Psoas muscle (tissue), 8 donors: ENCODE measurements around the gene COX7B. TPM values are rescaled to one million over a fixed set of nuclear protein-coding genes. Genes with fewer than 3 reads are reported as not detected.

ENCODE experiments used
- ATAC-seq, 4 donors: fragments of 200-7000 bp; cut with Tn5 transposase; one replicate each; pipeline ENCODE4 v1.9.1; 2020; ENCODE audit warnings: moderate library complexity in 3 of 4, mild to moderate bottlenecking in 2 of 4
- DNase-seq, 2 donors: peaks; one replicate each; pipeline ENCODE4 v3.0.0-alpha.2; 2020
- H3K27ac ChIP-seq: fragments of 200-600 bp; one replicate; pipeline ENCODE4 v1.8.0; 2022
- H3K27me3 ChIP-seq, 3 donors: fragments of 200-600 bp in 1 of 3; one replicate each; pipeline versions ENCODE4 v1.6.1 to v1.8.0; 2013 to 2022; ENCODE audit warnings: low read length in 2 of 3, mild to moderate bottlenecking in 2 of 3, moderate library complexity in 1 of 3; ENCODE audit not compliant: insufficient read depth in 3 of 3
- H3K36me3 ChIP-seq, 2 donors: fragments of 200-600 bp in 1 of 2; one replicate each; pipeline versions ENCODE4 v1.6.1 to v1.8.0; 2013 to 2022; ENCODE audit warnings: low read depth in 1 of 2, mild to moderate bottlenecking in 1 of 2, moderate library complexity in 1 of 2; ENCODE audit not compliant: insufficient read depth in 1 of 2
- H3K4me1 ChIP-seq: fragments of 200-600 bp; one replicate; pipeline ENCODE4 v1.8.0; 2022
- H3K4me3 ChIP-seq: fragments of 200-600 bp; one replicate; pipeline ENCODE4 v1.8.0; 2022; ENCODE audit warnings: mild to moderate bottlenecking
- H3K9me3 ChIP-seq: fragments of 200-600 bp; one replicate; pipeline ENCODE4 v1.8.0; 2022
- WGBS, 3 donors: extraction: QIAGEN DNeasy Blood & Tissue Kit; methylation state at CpG; one replicate each; pipeline versions ENCODE4 v1.1.6 to v1.1.7; 2013; 5-methylcytosine and 5-hydroxymethylcytosine counted together
- intact Hi-C, 2 donors: fragments of 100-400 bp; cut with DNase I; formaldehyde crosslinking; loops; one replicate each; pipeline versions ENCODE4 v1.11.0 to v1.14.2; 2022
- polyA plus RNA-seq, 3 donors: library from polyadenylated mRNA; stranded (reverse); fragments of 200-250 nt; gene quantifications; one replicate each; pipeline ENCODE4 v1.2.3, GENCODE V29; 2013
- total RNA-seq, 4 donors: library from RNA; stranded (reverse); fragmentation: NEBNext Ultra II Directional in 2 of 4; extraction: Animal tissue kit (Norgen Biotek cat#: 25700) in 2 of 4; gene quantifications; one replicate each; pipeline versions ENCODE4 v1.2.1 to v1.2.4, GENCODE V29; 2021 to 2023
- TF ChIP-seq, protein P1 (sequence below): fragments of 200-600 bp; IDR thresholded peaks from one replicate; pipeline ENCODE4 v1.8.0; 2022; ENCODE audit warnings: antibody characterized with exemption
- donor health status: healthy with polysubstance abuse.
- donor health status: DM: no; HTN: no; CAD: no; lungs with moderate emphysema.
- donor health status: Bipolar disorder and iron deficiency.
- donor health status: healthy.
- donor health status: DM: yes; HTN: yes; CAD: no.
- donor health status: DM: no; HTN: no; CAD: no.
- donor health status: DM: no; HTN: no; CAD: no.
- donor health status: DM: yes; HTN: yes; CAD: no.

The COX7B gene
- total and polyA plus RNA-seq, 7 donors: 566 to 2,052 (median 780) TPM

DNA sequence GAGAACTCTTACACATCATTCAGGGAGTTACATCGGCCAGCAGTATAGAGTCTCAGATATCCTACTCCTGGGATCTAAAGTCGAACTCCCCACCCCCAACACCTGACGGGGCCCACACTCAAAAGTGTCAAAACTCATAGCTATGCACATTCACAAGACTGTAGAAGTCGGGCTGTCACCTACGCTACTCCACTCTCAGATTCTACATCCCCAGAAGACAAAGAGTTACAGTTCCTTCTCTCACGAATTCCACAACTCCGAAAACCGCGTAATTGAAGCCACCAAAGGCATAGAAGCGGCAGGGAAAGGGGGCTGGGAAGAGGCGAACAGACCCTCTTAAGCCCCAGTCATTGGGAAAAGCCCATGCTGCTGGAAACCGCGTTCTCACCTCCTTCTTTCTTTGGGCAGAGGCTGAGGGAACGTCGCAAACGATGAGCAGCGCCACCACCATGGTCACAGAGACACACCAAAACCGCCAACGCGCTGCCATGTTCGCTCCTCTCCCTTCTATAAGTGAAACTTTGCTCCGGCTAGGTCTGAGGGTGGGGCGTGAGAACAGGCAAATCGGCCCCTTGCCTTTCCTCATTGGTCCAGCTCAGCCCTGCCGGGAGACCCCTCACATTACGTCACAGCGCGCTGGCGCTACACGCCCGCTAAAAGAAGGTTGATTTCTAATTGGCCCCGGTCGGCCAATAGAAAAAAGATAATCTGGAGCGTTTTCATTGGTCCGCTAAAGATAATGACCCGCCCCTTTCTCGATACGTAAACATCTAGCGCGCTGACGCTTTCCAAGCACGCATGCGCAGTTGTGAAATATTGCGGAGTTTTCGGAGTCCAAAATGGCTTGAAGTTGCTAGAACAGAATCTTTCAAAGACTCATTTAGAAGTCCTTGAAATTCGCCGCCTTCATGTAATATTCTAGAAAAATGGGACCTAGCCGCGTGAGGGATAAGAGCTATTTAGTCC lies 4.1 kb upstream of the COX7B start, which contains the start of gene MAGT1:
Gene MAGT1 (minus strand): TSS at position 515 of the 966 bp plus-strand sequence. CDS start 25 bp downstream, at position 490.
- DNase-seq: peak; percentile 89 to 95
- H3K27me3 ChIP-seq: peaks cover 0 to 4% (median 0%) of the 10 kb centered on the region in 3 donors
- TF ChIP-seq, protein P1, sequence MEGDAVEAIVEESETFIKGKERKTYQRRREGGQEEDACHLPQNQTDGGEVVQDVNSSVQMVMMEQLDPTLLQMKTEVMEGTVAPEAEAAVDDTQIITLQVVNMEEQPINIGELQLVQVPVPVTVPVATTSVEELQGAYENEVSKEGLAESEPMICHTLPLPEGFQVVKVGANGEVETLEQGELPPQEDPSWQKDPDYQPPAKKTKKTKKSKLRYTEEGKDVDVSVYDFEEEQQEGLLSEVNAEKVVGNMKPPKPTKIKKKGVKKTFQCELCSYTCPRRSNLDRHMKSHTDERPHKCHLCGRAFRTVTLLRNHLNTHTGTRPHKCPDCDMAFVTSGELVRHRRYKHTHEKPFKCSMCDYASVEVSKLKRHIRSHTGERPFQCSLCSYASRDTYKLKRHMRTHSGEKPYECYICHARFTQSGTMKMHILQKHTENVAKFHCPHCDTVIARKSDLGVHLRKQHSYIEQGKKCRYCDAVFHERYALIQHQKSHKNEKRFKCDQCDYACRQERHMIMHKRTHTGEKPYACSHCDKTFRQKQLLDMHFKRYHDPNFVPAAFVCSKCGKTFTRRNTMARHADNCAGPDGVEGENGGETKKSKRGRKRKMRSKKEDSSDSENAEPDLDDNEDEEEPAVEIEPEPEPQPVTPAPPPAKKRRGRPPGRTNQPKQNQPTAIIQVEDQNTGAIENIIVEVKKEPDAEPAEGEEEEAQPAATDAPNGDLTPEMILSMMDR: no peak
- 0 to 28% (median 1%) methylated on average over 38 to 49 of the region's 49 CpGs for WGBS, 3 donors
- H3K4me3 ChIP-seq: peak within 1 kb of the TSS; percentile 78
- ATAC-seq: peak; percentile 90 to 94 (median 93)
- H3K4me1 ChIP-seq: no peaks in the 10 kb centered on the region
- no peaks in the 10 kb centered on the region for H3K9me3 ChIP-seq
- peak within 1 kb of the TSS; percentile 92 for H3K27ac ChIP-seq
- peaks cover 0 to 4% of the 10 kb centered on the region in 2 donors for H3K36me3 ChIP-seq
- intact Hi-C loops: loop anchor here in 1 of 2 donors (10.0 kb wide), 1 partner anchor 210 kb away; the partner anchor contains the start of gene PGK1

DNA sequence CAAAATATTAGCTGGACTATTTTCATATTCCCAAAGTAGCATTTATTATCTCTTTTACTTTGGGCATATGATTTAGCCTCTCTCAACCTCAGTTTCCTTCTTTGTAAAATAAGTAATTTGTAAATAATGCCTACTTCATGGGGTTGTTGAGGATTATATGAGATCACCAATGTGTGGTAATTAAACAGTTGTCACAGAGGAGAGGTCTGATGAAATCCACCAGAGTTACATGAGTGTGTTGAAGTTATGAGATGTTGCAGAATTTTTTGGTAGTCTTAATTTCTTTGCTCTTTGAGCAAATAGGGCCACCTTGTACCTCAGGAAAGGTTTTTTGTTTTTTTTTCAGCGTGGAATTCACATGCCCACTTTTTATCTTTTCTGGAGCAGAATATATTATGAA lies 1.4 kb downstream of the COX7B start:
- Histone ChIP-seq H3K36me3 (peaks cover 0 to 39% of the 10 kb centered on the region in 2 donors), H3K27ac (peak overlapping the region; percentile 89), H3K27me3 (peaks cover 0 to 2% (median 0%) of the 10 kb centered on the region in 3 donors), H3K4me1 (peaks cover 6% of the 10 kb centered on the region), H3K4me3 (peak overlapping the region; percentile 72), H3K9me3 (no peaks in the 10 kb centered on the region)
- DNase-seq: no peak
- intact Hi-C loops: no loop called here
- TF ChIP-seq, protein P1: no peak
- peak in 3 of 4 donors; percentile 30 to 56 (median 40) for ATAC-seq
- 49 to 91% (median 80%) methylated on average over 1 of the region's 1 CpG for whole genome bisulfite sequencing, 3 donors

DNA sequence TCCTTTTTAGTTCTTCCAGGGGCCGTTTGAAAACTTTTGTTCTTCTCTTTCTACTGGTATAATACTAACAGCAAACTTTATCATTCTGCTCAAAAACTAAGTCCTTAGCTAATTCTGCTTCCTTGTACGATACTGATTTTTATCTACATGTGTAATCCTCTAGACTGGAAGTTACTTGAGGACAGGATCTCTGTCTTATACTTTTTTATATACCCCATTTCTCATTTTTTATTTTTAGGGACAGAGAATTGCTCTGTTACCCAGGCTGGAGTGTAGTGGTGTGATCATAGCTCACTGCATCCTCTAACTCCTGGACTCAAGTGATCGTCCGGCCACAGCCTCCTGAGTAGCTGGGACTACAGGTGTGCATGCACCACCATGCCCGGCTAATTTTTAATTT lies 2.2 kb downstream of the COX7B start:
- 64 to 70% (median 68%) methylated on average over 5 of the region's 5 CpGs for WGBS, 3 donors
- H3K4me1 ChIP-seq: peaks cover 6% of the 10 kb centered on the region
- intact Hi-C loops: no loop called here
- H3K27ac ChIP-seq: no peak overlapping the region
- ATAC-seq (no peak), DNase-seq (no peak)
- H3K36me3 ChIP-seq: peaks cover 0 to 40% of the 10 kb centered on the region in 2 donors
- TF ChIP-seq, protein P1: no peak
- H3K27me3 ChIP-seq: no peaks in the 10 kb centered on the region
- peak overlapping the region; percentile 72 for H3K4me3 ChIP-seq
- H3K9me3 ChIP-seq: no peaks in the 10 kb centered on the region

GRCh38 chrX:77910108-77910840 lies 11.0 kb downstream of the COX7B start, which contains the start of gene ATP7A:
ATP7A (plus strand) TSS chrX:77910693; CDS start chrX:77971642, 60,949 bp downstream.
- H3K27me3 ChIP-seq: no peaks in the 10 kb centered on the region
- peak within 1 kb of the TSS; percentile 77 for H3K27ac ChIP-seq
- TF ChIP-seq, protein P1: peak; percentile 43
- H3K4me3 ChIP-seq: peak within 1 kb of the TSS; percentile 69
- ATAC-seq (peak; percentile 96 to 98 (median 97)), DNase-seq (peak; percentile 89 to 94)
- intact Hi-C loops: loop anchor here (10.0 kb wide), 2 partner anchors 115 to 185 kb away; no protein-coding TSS in a partner anchor
- peaks cover 10% of the 10 kb centered on the region for H3K4me1 ChIP-seq
- no peaks in the 10 kb centered on the region for H3K9me3 ChIP-seq
- peaks cover 0 to 5% of the 10 kb centered on the region in 2 donors for H3K36me3 ChIP-seq
- WGBS, 3 donors: 1 to 21% (median 2%) methylated on average over 21 to 36 of the region's 36 CpGs
